Neural progenitor cell (in vitro differentiated cells): ENCODE measurements around the gene OR2T6. TPM values are rescaled to one million over a fixed set of nuclear protein-coding genes. Genes with fewer than 3 reads are reported as not detected.

Experiments used
- DNase-seq: peaks from one replicate; pipeline ENCODE4 v3.0.0-alpha.2; 2016; ENCODE audit warnings: low spot score
- H2AFZ ChIP-seq: fragments of 200-600 bp; sonication (generic); replicated peaks from 2 replicates; pipeline ENCODE4 v1.6.1; 2016; ENCODE audit warnings: antibody characterized with exemption
- H3F3A ChIP-seq: fragments of 200-600 bp; sonication (generic); 2 replicates; pipeline ENCODE4 v1.6.1; 2016; ENCODE audit warnings: antibody characterized with exemption, low read depth
- H3K27ac ChIP-seq: fragments of 200-600 bp; sonication (generic); 2 replicates; pipeline ENCODE4 v1.5.1; 2016; ENCODE audit warnings: mild to moderate bottlenecking
- H3K27me3 ChIP-seq: fragments of 200-600 bp; sonication (generic); 2 replicates; pipeline ENCODE4 v1.6.1; 2016; ENCODE audit warnings: mild to moderate bottlenecking, moderate library complexity
- H3K36me3 ChIP-seq: fragments of 200-600 bp; sonication (generic); 2 replicates; pipeline ENCODE4 v1.5.1; 2016
- H3K4me1 ChIP-seq: fragments of 200-600 bp; sonication (generic); 2 replicates; pipeline ENCODE4 v1.6.1; 2016; ENCODE audit warnings: mixed run types
- H3K4me2 ChIP-seq: fragments of 200-600 bp; sonication (generic); 2 replicates; pipeline ENCODE4 v1.6.1; 2016
- H3K4me3 ChIP-seq: fragments of 200-600 bp; sonication (generic); 2 replicates; pipeline ENCODE4 v1.5.1; 2016
- H3K79me2 ChIP-seq: fragments of 200-600 bp; sonication (generic); 2 replicates; pipeline ENCODE4 v1.6.1; 2016; ENCODE audit warnings: low read depth
- H3K9ac ChIP-seq: fragments of 200-600 bp; sonication (generic); 2 replicates; pipeline ENCODE4 v1.6.1; 2016
- H3K9me3 ChIP-seq: fragments of 200-600 bp; sonication (generic); 2 replicates; pipeline ENCODE4 v1.5.1; 2016; ENCODE audit warnings: low read depth
- H4K20me1 ChIP-seq: fragments of 200-600 bp; sonication (generic); 2 replicates; pipeline ENCODE4 v1.6.1; 2016; ENCODE audit warnings: low read depth
- H3K27ac Mint-ChIP-seq: 3 replicates; pipeline ENCODE4 v1.8.0; 2021; ENCODE audit warnings: mixed read lengths
- H3K27me3 Mint-ChIP-seq: 2 replicates; pipeline ENCODE4 v1.8.0; 2022; ENCODE audit warnings: low read depth, mild to moderate bottlenecking, inconsistent platforms, moderate library complexity, mixed read lengths; ENCODE audit not compliant: insufficient read depth
- H3K36me3 Mint-ChIP-seq: 3 replicates; pipeline ENCODE4 v1.8.0; 2021; ENCODE audit warnings: mixed read lengths
- H3K4me1 Mint-ChIP-seq: 3 replicates; pipeline ENCODE4 v1.8.0; 2021; ENCODE audit warnings: mixed read lengths
- H3K4me3 Mint-ChIP-seq: 3 replicates; pipeline ENCODE4 v1.8.0; 2021; ENCODE audit warnings: mild to moderate bottlenecking, moderate library complexity, mixed read lengths
- H3K9me3 Mint-ChIP-seq: 3 replicates; pipeline ENCODE4 v1.8.0; 2020; ENCODE audit warnings: mixed read lengths
- EZH2 ChIP-seq: fragments of 200-600 bp; sonication (generic); IDR thresholded peaks from 2 replicates; pipeline ENCODE4 v1.6.1; 2017; ENCODE audit warnings: antibody characterized with exemption, mild to moderate bottlenecking, moderate library complexity
- EZH2phosphoT487 ChIP-seq: fragments of 200-600 bp; sonication (generic); IDR thresholded peaks from 2 replicates; pipeline ENCODE4 v1.6.1; 2017; ENCODE audit warnings: antibody characterized with exemption
- total RNA-seq: library from RNA; depleted of rRNA; stranded (reverse); fragments of >200 nt; gene quantifications from 2 replicates; pipeline ENCODE4 v1.2.3, GENCODE V29; 2015; ENCODE audit warnings: low replicate concordance
- TF ChIP-seq, protein P1 (sequence below): fragments of 200-600 bp; sonication (generic); IDR thresholded peaks from 2 replicates; pipeline ENCODE4 v1.5.1; 2017; ENCODE audit warnings: antibody characterized with exemption, mild to moderate bottlenecking

The OR2T6 gene, protein sequence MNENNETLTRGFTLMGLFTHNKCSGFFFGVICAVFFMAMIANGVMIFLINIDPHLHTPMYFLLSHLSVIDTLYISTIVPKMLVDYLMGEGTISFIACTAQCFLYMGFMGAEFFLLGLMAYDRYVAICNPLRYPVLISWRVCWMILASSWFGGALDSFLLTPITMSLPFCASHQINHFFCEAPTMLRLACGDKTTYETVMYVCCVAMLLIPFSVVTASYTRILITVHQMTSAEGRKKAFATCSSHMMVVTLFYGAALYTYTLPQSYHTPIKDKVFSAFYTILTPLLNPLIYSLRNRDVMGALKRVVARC
- total RNA-seq, result not detected in 2 replicates

DNA sequence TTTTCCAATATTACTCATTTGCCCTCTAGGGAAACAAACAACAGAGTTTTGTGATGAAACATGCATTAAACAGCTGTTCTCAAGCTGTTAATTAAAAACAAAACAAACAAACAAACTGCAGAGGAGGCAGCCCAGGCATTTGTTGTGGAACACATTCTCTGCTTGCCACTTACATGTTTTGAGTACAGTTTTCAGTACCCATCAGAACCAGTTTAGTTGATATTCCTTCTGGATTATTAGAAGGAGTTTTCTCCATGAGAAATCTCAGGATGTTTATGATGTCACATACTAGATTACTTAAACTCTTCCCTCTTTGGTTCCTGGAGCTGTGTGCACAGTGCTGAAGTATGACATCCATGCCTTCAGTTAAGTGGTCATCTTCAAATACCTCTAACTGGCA lies at the start of gene OR2T6:
Gene OR2T6 (plus strand): TSS at position 301 of the 400 bp plus-strand sequence. CDS start 11,863 bp downstream, outside the sequence.
- TF ChIP-seq EZH2, result no peak
- TF ChIP-seq, protein P1, sequence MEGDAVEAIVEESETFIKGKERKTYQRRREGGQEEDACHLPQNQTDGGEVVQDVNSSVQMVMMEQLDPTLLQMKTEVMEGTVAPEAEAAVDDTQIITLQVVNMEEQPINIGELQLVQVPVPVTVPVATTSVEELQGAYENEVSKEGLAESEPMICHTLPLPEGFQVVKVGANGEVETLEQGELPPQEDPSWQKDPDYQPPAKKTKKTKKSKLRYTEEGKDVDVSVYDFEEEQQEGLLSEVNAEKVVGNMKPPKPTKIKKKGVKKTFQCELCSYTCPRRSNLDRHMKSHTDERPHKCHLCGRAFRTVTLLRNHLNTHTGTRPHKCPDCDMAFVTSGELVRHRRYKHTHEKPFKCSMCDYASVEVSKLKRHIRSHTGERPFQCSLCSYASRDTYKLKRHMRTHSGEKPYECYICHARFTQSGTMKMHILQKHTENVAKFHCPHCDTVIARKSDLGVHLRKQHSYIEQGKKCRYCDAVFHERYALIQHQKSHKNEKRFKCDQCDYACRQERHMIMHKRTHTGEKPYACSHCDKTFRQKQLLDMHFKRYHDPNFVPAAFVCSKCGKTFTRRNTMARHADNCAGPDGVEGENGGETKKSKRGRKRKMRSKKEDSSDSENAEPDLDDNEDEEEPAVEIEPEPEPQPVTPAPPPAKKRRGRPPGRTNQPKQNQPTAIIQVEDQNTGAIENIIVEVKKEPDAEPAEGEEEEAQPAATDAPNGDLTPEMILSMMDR, result no peak
- no peak for TF ChIP-seq EZH2phosphoT487
- no peaks in the 10 kb centered on the region for H3F3A ChIP-seq

DNA sequence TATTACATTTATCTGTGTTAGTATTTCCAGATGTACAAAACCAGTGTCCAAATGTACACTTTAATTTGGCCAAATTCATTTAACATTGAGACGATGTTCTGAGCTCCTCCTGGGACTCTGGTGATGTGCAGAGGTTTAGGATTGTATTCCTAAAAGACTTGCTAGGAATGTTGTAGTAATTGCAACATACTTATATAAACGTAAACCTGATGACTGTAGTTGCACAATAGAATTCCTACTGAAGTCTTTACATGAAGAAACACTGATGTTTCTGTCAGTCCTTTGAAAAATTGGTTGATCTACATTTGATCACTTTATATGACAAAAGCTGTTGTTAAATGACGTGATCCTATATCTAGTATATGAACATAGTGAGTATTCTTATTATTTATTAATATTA lies 32.1 kb upstream of the OR2T6 start:
- no peak overlapping the region for H3K4me3 Mint-ChIP-seq
- no peaks in the 10 kb centered on the region for H3F3A ChIP-seq
- no peak for TF ChIP-seq EZH2phosphoT487
- TF ChIP-seq, protein P1, result no peak

More for the DNA sequence above, at the start of gene OR2T6:
- no peaks in the 10 kb centered on the region for H3K27me3 Mint-ChIP-seq
- Histone ChIP-seq H3K79me2 (no peaks in the 10 kb centered on the region), H2AFZ (no peak within 1 kb of the TSS), H3K36me3 (no peaks in the 10 kb centered on the region), H3K27me3 (no peaks in the 10 kb centered on the region), H3K4me1 (no peaks in the 10 kb centered on the region), H3K9ac (no peak within 1 kb of the TSS), H4K20me1 (no peaks in the 10 kb centered on the region), H3K4me3 (no peak within 1 kb of the TSS), H3K9me3 (peaks cover 29% of the 10 kb centered on the region), H3K4me2 (no peak within 1 kb of the TSS), H3K27ac (no peak within 1 kb of the TSS)
- H3K36me3 Mint-ChIP-seq, result no peaks in the 10 kb centered on the region
- no peak for DNase-seq
- no peak within 1 kb of the TSS for H3K4me3 Mint-ChIP-seq
- peaks cover 34% of the 10 kb centered on the region for H3K9me3 Mint-ChIP-seq
- H3K4me1 Mint-ChIP-seq, result no peaks in the 10 kb centered on the region
- H3K27ac Mint-ChIP-seq, result no peak within 1 kb of the TSS

DNA sequence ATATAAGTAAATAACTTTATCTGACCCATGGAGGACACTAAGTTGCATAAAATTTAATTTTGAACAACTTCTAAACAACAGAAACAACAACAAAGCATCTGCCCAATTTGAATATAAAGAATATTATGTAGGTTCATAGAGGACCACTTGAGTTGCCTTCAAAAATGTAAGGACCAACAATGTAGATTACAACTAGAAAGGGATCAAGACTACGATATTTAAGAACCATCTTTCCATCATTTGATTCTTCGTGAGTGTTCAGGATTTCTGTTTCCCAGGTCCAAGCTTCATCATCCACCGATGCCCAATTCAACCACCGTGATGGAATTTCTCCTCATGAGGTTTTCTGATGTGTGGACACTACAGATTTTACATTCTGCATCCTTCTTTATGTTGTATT lies 27.1 kb upstream of the OR2T6 start, which contains the start of gene OR14C36:
Gene OR14C36 (plus strand): TSS at position 301 of the 400 bp plus-strand sequence. CDS start 0 bp downstream, at position 301.
- H4K20me1 ChIP-seq, result no peaks in the 10 kb centered on the region
- no peaks in the 10 kb centered on the region for H3K79me2 ChIP-seq
- no peak within 1 kb of the TSS for H3K27ac ChIP-seq
- peaks cover 5% of the 10 kb centered on the region for H3K9me3 Mint-ChIP-seq
- no peak within 1 kb of the TSS for H3K4me3 ChIP-seq
- no peak within 1 kb of the TSS for H3K4me2 ChIP-seq
- no peaks in the 10 kb centered on the region for H3F3A ChIP-seq
- H3K4me1 Mint-ChIP-seq, result no peaks in the 10 kb centered on the region
- no peaks in the 10 kb centered on the region for H3K36me3 Mint-ChIP-seq
- H2AFZ ChIP-seq, result no peak within 1 kb of the TSS
- H3K4me1 ChIP-seq, result no peaks in the 10 kb centered on the region
- H3K4me3 Mint-ChIP-seq, result no peak within 1 kb of the TSS
- no peaks in the 10 kb centered on the region for H3K36me3 ChIP-seq
- no peak for DNase-seq
- H3K27me3 ChIP-seq, result no peaks in the 10 kb centered on the region
- no peaks in the 10 kb centered on the region for H3K27me3 Mint-ChIP-seq
- TF ChIP-seq, protein P1, result no peak
- TF ChIP-seq EZH2 (no peak), EZH2phosphoT487 (no peak)
- peaks cover 37% of the 10 kb centered on the region for H3K9me3 ChIP-seq
- no peak within 1 kb of the TSS for H3K9ac ChIP-seq
- no peak within 1 kb of the TSS for H3K27ac Mint-ChIP-seq

More for the DNA sequence above, 32.1 kb upstream of the OR2T6 start:
- Mint-ChIP-seq H3K27me3 (no peaks in the 10 kb centered on the region), H3K36me3 (peaks cover 3% of the 10 kb centered on the region), H3K4me1 (no peaks in the 10 kb centered on the region), H3K27ac (no peak overlapping the region), H3K9me3 (peaks cover 26% of the 10 kb centered on the region)
- H2AFZ ChIP-seq, result no peak overlapping the region
- H3K27me3 ChIP-seq, result no peaks in the 10 kb centered on the region
- H3K36me3 ChIP-seq, result no peaks in the 10 kb centered on the region
- H3K27ac ChIP-seq, result no peak overlapping the region
- H3K4me2 ChIP-seq, result no peak overlapping the region
- H3K9me3 ChIP-seq, result peaks cover 25% of the 10 kb centered on the region
- no peak for DNase-seq
- no peaks in the 10 kb centered on the region for H3K79me2 ChIP-seq
- H3K4me3 ChIP-seq, result no peak overlapping the region
- no peaks in the 10 kb centered on the region for H3K4me1 ChIP-seq
- H4K20me1 ChIP-seq, result no peaks in the 10 kb centered on the region
- no peak overlapping the region for H3K9ac ChIP-seq
